NCI-H748 (cell line): ENCODE measurements around the gene FCN3.
A peak's percentile ranks its signal among the peaks of the same experiment; 100 is the strongest.
"Not testable (repeated sequence)": the region's sequence is repeated elsewhere in the genome, so short reads cannot be mapped to it uniquely, and the experiment has no call there.

ENCODE experiments used
- DNase-seq: peaks from one replicate; lab custom pipeline; 2025; ENCODE audit not compliant: unreplicated experiment; lab: John Stamatoyannopoulos, UW

FCN3 gene

GRCh38 chr1:27399251-27400025, 24.8 kb upstream of the FCN3 start:
- DNase-seq = peak; percentile 11

- no peak for DNase-seq
Observed at GRCh38 chr1:27398405-27399149, 24.0 kb upstream of the FCN3 start.

GRCh38 chr1:27397749-27398148, 23.1 kb upstream of the FCN3 start:
- no peak for DNase-seq

GRCh38 chr1:27397110-27397509, 22.5 kb upstream of the FCN3 start:
- no peak for DNase-seq

- DNase-seq = peak; percentile 51
Observed at GRCh38 chr1:27395441-27396195, 21.0 kb upstream of the FCN3 start.

GRCh38 chr1:27394925-27395324, 20.3 kb upstream of the FCN3 start:
- no peak for DNase-seq

GRCh38 chr1:27394282-27394658, 19.6 kb upstream of the FCN3 start:
- DNase-seq = no peak

GRCh38 chr1:27393641-27394281, 19.1 kb upstream of the FCN3 start:
- DNase-seq = no peak

- DNase-seq = peak; percentile 27
Observed at GRCh38 chr1:27392778-27393635, 18.4 kb upstream of the FCN3 start.

- peak; percentile 87 for DNase-seq
Observed at GRCh38 chr1:27392096-27392777, 17.6 kb upstream of the FCN3 start, which contains the start of gene GPR3. TSS of gene GPR3 (plus strand) at chr1:27392622. CDS start at chr1:27393799, 1,177 bp downstream.

- peak; percentile 48 for DNase-seq
Observed at GRCh38 chr1:27391511-27392095, 17.0 kb upstream of the FCN3 start.

- peak; percentile 52 for DNase-seq
Observed at GRCh38 chr1:27388337-27389005, 13.8 kb upstream of the FCN3 start.

GRCh38 chr1:27384797-27385196, 10.2 kb upstream of the FCN3 start:
- not testable (repeated sequence) for DNase-seq

- DNase-seq = no peak
Observed at GRCh38 chr1:27383661-27384060, 9.0 kb upstream of the FCN3 start.

GRCh38 chr1:27383039-27383605, 8.5 kb upstream of the FCN3 start, which contains the start of gene CD164L2:
TSS of gene CD164L2 (minus strand) at chr1:27383333. CDS start at chr1:27383239, 94 bp downstream.
- DNase-seq = peak; percentile 51

GRCh38 chr1:27381969-27382762, 7.5 kb upstream of the FCN3 start:
- DNase-seq = no peak
